ENCODE measurements around the gene ZNF207.

GRCh38 chr17:32314636-32315035 lies 35.3 kb upstream of the ZNF207 start:
- TF ChIP-seq, protein P1, sequence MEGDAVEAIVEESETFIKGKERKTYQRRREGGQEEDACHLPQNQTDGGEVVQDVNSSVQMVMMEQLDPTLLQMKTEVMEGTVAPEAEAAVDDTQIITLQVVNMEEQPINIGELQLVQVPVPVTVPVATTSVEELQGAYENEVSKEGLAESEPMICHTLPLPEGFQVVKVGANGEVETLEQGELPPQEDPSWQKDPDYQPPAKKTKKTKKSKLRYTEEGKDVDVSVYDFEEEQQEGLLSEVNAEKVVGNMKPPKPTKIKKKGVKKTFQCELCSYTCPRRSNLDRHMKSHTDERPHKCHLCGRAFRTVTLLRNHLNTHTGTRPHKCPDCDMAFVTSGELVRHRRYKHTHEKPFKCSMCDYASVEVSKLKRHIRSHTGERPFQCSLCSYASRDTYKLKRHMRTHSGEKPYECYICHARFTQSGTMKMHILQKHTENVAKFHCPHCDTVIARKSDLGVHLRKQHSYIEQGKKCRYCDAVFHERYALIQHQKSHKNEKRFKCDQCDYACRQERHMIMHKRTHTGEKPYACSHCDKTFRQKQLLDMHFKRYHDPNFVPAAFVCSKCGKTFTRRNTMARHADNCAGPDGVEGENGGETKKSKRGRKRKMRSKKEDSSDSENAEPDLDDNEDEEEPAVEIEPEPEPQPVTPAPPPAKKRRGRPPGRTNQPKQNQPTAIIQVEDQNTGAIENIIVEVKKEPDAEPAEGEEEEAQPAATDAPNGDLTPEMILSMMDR (IDR thresholded peaks at IDR 0.05): no peak
- no peak for TF ChIP-seq EZH2 (IDR thresholded peaks at IDR 0.05; ENCODE audit: borderline replicate concordance, insufficient read depth, low read depth, low read length, poor library complexity, severe bottlenecking)

Measured in B cell (primary cell).